Measurements from ENCODE around the gene BTRC. TPM values are rescaled to one million over a fixed set of nuclear protein-coding genes. Genes with fewer than 3 reads are reported as not detected.

BTRC gene
- total RNA-seq, 1 donor from 2014 or later, result 18.2 TPM

- no peaks in the 10 kb centered on the region for H3K27me3 ChIP-seq
- H3K9me3 ChIP-seq, result no peaks in the 10 kb centered on the region
- no peak for DNase-seq
- TF ChIP-seq, protein P1, sequence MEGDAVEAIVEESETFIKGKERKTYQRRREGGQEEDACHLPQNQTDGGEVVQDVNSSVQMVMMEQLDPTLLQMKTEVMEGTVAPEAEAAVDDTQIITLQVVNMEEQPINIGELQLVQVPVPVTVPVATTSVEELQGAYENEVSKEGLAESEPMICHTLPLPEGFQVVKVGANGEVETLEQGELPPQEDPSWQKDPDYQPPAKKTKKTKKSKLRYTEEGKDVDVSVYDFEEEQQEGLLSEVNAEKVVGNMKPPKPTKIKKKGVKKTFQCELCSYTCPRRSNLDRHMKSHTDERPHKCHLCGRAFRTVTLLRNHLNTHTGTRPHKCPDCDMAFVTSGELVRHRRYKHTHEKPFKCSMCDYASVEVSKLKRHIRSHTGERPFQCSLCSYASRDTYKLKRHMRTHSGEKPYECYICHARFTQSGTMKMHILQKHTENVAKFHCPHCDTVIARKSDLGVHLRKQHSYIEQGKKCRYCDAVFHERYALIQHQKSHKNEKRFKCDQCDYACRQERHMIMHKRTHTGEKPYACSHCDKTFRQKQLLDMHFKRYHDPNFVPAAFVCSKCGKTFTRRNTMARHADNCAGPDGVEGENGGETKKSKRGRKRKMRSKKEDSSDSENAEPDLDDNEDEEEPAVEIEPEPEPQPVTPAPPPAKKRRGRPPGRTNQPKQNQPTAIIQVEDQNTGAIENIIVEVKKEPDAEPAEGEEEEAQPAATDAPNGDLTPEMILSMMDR (IDR thresholded peaks at IDR 0.05), result no peak
- H3K27ac ChIP-seq, result no peak overlapping the region
- no peaks in the 10 kb centered on the region for H3K4me1 ChIP-seq
- intact Hi-C loops (cut with DNase I), result no loop called here
- no peak for ATAC-seq
- peaks cover 3% of the 10 kb centered on the region for H3K36me3 ChIP-seq
- no peak overlapping the region for H3K4me3 ChIP-seq
These were observed 184.5 kb downstream of the BTRC start for GRCh38 chr10:101538446-101538845.

GRCh38 chr10:101545898-101546297 is 191.9 kb downstream of the BTRC start:
- no peaks in the 10 kb centered on the region for H3K27me3 ChIP-seq
- no peaks in the 10 kb centered on the region for H3K4me1 ChIP-seq
- DNase-seq (no peak), ATAC-seq (no peak)
- TF ChIP-seq, protein P1 (IDR thresholded peaks at IDR 0.05), result no peak
- no peaks in the 10 kb centered on the region for H3K9me3 ChIP-seq
- H3K36me3 ChIP-seq, result peaks cover 3% of the 10 kb centered on the region
- intact Hi-C loops (cut with DNase I), result no loop called here
- no peak overlapping the region for H3K4me3 ChIP-seq
- no peak overlapping the region for H3K27ac ChIP-seq

DNA sequence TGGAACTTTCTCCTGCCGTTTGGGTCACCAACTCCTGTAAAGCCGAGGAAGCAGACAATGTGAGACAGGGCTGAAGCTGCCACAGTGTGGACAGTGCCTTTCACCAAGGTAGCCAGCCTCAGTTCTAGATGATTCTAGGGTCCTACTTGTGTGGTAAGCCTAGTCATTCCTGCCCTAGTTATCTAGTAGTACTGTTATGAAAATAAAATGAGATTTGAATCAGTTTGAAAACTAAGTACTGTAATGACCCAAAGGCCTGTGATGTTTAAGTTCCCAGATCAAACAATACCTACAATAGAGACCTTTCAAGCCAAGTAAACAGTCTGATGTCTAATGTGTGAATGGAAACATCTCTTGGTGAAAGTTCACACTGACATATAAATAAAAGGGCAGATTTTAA is 197.0 kb downstream of the BTRC start:
- intact Hi-C loops (cut with DNase I), result no loop called here
- no peak overlapping the region for H3K27ac ChIP-seq
- no peak for ATAC-seq
- peaks cover 8% of the 10 kb centered on the region for H3K36me3 ChIP-seq
- H3K27me3 ChIP-seq, result no peaks in the 10 kb centered on the region
- H3K4me3 ChIP-seq, result no peak overlapping the region
- no peaks in the 10 kb centered on the region for H3K9me3 ChIP-seq
- TF ChIP-seq, protein P1 (IDR thresholded peaks at IDR 0.05), result no peak
- DNase-seq, result no peak
- H3K4me1 ChIP-seq, result no peaks in the 10 kb centered on the region

GRCh38 chr10:101552442-101552841 is 198.5 kb downstream of the BTRC start:
- intact Hi-C loops (cut with DNase I), result no loop called here
- ATAC-seq (no peak), DNase-seq (no peak)
- no peaks in the 10 kb centered on the region for H3K4me1 ChIP-seq
- H3K27ac ChIP-seq, result no peak overlapping the region
- H3K27me3 ChIP-seq, result no peaks in the 10 kb centered on the region
- TF ChIP-seq, protein P1 (IDR thresholded peaks at IDR 0.05), result no peak
- peaks cover 8% of the 10 kb centered on the region for H3K36me3 ChIP-seq
- H3K9me3 ChIP-seq, result no peaks in the 10 kb centered on the region
- H3K4me3 ChIP-seq, result no peak overlapping the region

DNA sequence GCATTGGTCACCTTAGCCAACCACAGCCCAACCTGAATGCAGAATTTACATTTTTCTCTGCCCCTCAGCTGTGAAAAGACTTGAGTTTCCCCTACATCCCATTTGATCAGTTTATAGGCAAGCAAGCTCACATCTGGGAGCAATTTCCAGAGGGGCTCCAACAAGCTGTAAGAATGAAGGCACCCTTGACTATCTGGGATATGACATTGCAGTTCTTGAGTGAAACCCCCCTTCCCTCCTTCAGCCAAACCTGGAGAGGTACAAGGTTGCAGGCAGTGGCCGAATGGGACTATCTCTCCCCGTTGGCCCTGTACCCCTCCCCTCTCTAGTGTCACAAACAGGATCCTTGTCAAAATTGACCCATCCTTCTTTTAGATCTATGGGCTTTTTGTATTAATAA is 203.6 kb downstream of the BTRC start:
- H3K27ac ChIP-seq, result no peak overlapping the region
- ATAC-seq (no peak), DNase-seq (no peak)
- TF ChIP-seq, protein P1 (IDR thresholded peaks at IDR 0.05), result no peak
- no peak overlapping the region for H3K4me3 ChIP-seq
- intact Hi-C loops (cut with DNase I), result no loop called here
- H3K4me1 ChIP-seq, result no peaks in the 10 kb centered on the region
- H3K36me3 ChIP-seq, result peaks cover 2% of the 10 kb centered on the region
- H3K9me3 ChIP-seq, result no peaks in the 10 kb centered on the region
- no peaks in the 10 kb centered on the region for H3K27me3 ChIP-seq

- TF ChIP-seq, protein P1 (IDR thresholded peaks at IDR 0.05), result no peak
- H3K27me3 ChIP-seq, result no peaks in the 10 kb centered on the region
- no peaks in the 10 kb centered on the region for H3K9me3 ChIP-seq
- H3K27ac ChIP-seq, result no peak overlapping the region
- no peaks in the 10 kb centered on the region for H3K4me1 ChIP-seq
- intact Hi-C loops (cut with DNase I), result no loop called here
- H3K4me3 ChIP-seq, result no peak overlapping the region
- DNase-seq (no peak), ATAC-seq (no peak)
- no peaks in the 10 kb centered on the region for H3K36me3 ChIP-seq
These were observed 204.2 kb downstream of the BTRC start for GRCh38 chr10:101558204-101558603.
